Fibroblast of lung (primary cell): Measurements from ENCODE around the gene COL28A1. TPM values are rescaled to one million over a fixed set of nuclear protein-coding genes. Genes with fewer than 3 reads are reported as not detected.

ENCODE experiments used
- DNase-seq, 2 donors: peaks; one replicate each; pipeline versions ENCODE4 v3.0.0 to v3.0.0-alpha.2; 2010; ENCODE audit warnings: low read depth in 2 of 2
- H2AFZ ChIP-seq: 2 replicates; pipeline ENCODE4 v1.5.1; 2012; ENCODE audit warnings: low read length, control low read depth, inconsistent platforms
- H3K27ac ChIP-seq: 2 replicates; pipeline ENCODE4 v1.5.1; 2011; ENCODE audit warnings: low read length, control low read depth; ENCODE audit not compliant: insufficient read depth
- H3K27me3 ChIP-seq: 2 replicates; pipeline ENCODE4 v1.5.1; 2011; ENCODE audit warnings: mild to moderate bottlenecking, low read length; ENCODE audit not compliant: control insufficient read depth, insufficient read depth
- H3K36me3 ChIP-seq: 2 replicates; pipeline ENCODE4 v1.5.1; 2011; ENCODE audit warnings: low read length; ENCODE audit not compliant: control insufficient read depth, insufficient read depth
- H3K4me1 ChIP-seq: 2 replicates; pipeline ENCODE4 v1.5.1; 2011; ENCODE audit warnings: low read length; ENCODE audit not compliant: control insufficient read depth, insufficient read depth; ENCODE audit errors: extremely low read depth
- H3K4me2 ChIP-seq: 2 replicates; pipeline ENCODE4 v1.5.1; 2011; ENCODE audit warnings: low read length, control low read depth; ENCODE audit not compliant: insufficient read depth; ENCODE audit errors: extremely low read depth
- H3K4me3 ChIP-seq, 4 experiments: fragments of 200-600 bp in 1 of 4; sonication (generic) in 1 of 4; replicated peaks in 1 of 4; 2 replicates each; pipeline ENCODE4 v1.5.1; 2011 to 2016; ENCODE audit warnings: low read length in 4 of 4, low read depth in 3 of 4, mild to moderate bottlenecking in 3 of 4, control low read depth in 2 of 4, inconsistent platforms in 1 of 4, mixed read lengths in 1 of 4; ENCODE audit not compliant: insufficient read depth in 1 of 4; ENCODE audit errors: control extremely low read depth in 1 of 4
- H3K79me2 ChIP-seq: 2 replicates; pipeline ENCODE4 v1.5.1; 2012; ENCODE audit warnings: mild to moderate bottlenecking, low read length, inconsistent platforms; ENCODE audit not compliant: control insufficient read depth, insufficient read depth
- H3K9ac ChIP-seq: 2 replicates; pipeline ENCODE4 v1.5.1; 2011; ENCODE audit warnings: mild to moderate bottlenecking, low read length, control low read depth; ENCODE audit not compliant: insufficient read depth
- H3K9me3 ChIP-seq: 2 replicates; pipeline ENCODE4 v1.5.1; 2012; ENCODE audit warnings: low read depth, low read length; ENCODE audit not compliant: control insufficient read depth, insufficient read depth
- H4K20me1 ChIP-seq: 2 replicates; pipeline ENCODE4 v1.5.1; 2011; ENCODE audit warnings: low read length; ENCODE audit not compliant: control insufficient read depth, insufficient read depth; ENCODE audit errors: extremely low read depth
- EZH2 ChIP-seq: IDR thresholded peaks from 2 replicates; pipeline ENCODE4 v1.5.1; 2012; ENCODE audit warnings: low read length, control low read depth, mild to moderate bottlenecking; ENCODE audit errors: missing control alignments
- polyA plus RNA-seq, 2 donors: library from polyadenylated mRNA; depleted of rRNA in 1 of 2; stranded (reverse) in 1 of 2; unstranded in 1 of 2; fragments of >200 nt; gene quantifications; 2 replicates each; pipeline ENCODE4 v1.2.1, GENCODE V29; 2011 to 2012; ENCODE audit warnings: missing spikeins in 1 of 2
- total RNA-seq: library from RNA; depleted of rRNA; stranded (reverse); fragments of >200 nt; gene quantifications from 2 replicates; pipeline ENCODE4 v1.2.1, GENCODE V29; 2014
- TF ChIP-seq, protein P1 (sequence below), 2 donors: IDR thresholded peaks in 1 of 2; conservative IDR thresholded peaks in 1 of 2; 1 replicate in 1 of 2; 2 replicates in 1 of 2; pipeline ENCODE4 v1.5.1; 2011 to 2012; ENCODE audit warnings: low read length in 2 of 2, control low read depth in 1 of 2, inconsistent platforms in 1 of 2, low read depth in 1 of 2, mild to moderate bottlenecking in 1 of 2

COL28A1 gene
- total and polyA plus RNA-seq, 2 donors (not counting 1 experiment from before 2014, with no cell fraction given) = 0.01 to 0.17 TPM

DNA sequence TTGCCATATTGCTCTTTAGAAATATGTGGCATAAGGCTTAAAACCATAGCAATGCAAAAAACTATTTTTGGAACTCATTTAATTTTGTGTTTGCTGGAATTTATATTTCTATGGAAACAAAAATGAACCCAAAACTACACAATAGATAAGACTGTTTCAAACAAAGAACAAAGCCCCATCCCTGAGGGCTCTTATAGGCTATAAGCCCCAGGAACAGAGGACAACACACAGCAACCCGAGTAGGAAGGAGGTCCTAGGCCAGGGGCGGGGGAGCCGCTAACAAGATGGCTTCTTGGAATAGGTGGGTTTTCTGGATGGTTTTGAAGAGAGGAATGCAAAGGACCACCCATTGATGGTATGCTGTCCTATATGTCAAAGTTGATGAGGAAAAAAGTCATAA, 8.6 kb downstream of the COL28A1 start:
- Histone ChIP-seq H3K79me2 (no peaks in the 10 kb centered on the region), H3K4me2 (no peak overlapping the region), H3K4me3 (no peak overlapping the region), H2AFZ (no peak overlapping the region), H3K27me3 (no peaks in the 10 kb centered on the region), H3K27ac (no peak overlapping the region), H3K9me3 (no peaks in the 10 kb centered on the region), H3K36me3 (no peaks in the 10 kb centered on the region), H4K20me1 (no peaks in the 10 kb centered on the region), H3K4me1 (no peaks in the 10 kb centered on the region), H3K9ac (no peak overlapping the region)
- no peak for TF ChIP-seq EZH2
- TF ChIP-seq, protein P1, sequence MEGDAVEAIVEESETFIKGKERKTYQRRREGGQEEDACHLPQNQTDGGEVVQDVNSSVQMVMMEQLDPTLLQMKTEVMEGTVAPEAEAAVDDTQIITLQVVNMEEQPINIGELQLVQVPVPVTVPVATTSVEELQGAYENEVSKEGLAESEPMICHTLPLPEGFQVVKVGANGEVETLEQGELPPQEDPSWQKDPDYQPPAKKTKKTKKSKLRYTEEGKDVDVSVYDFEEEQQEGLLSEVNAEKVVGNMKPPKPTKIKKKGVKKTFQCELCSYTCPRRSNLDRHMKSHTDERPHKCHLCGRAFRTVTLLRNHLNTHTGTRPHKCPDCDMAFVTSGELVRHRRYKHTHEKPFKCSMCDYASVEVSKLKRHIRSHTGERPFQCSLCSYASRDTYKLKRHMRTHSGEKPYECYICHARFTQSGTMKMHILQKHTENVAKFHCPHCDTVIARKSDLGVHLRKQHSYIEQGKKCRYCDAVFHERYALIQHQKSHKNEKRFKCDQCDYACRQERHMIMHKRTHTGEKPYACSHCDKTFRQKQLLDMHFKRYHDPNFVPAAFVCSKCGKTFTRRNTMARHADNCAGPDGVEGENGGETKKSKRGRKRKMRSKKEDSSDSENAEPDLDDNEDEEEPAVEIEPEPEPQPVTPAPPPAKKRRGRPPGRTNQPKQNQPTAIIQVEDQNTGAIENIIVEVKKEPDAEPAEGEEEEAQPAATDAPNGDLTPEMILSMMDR (conservative IDR thresholded peaks at IDR 0.05 in 1 of 2, IDR thresholded peaks at IDR 0.05 in 1 of 2; ENCODE audit: low read depth in 1 of 2, low read length in 2 of 2) = no peak
- DNase-seq = no peak

DNA sequence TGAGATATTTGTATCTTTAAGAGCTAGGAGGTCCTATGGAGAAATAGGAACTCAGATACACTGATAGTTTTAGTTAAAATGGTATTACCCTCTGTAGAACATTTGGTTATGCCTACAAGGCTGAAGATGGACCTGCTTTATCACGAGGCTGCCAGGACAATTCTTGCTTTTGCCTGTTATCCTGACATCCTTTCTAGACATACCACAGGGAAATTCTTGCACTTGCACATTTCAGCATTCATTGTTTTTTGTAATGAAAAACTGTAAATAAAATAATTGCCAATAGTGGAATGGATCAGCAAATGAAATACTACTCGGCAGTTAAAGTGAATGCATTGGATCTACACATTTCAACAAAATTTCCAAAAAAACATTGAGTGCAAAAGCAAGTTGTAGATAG, 9.7 kb downstream of the COL28A1 start:
- no peak for DNase-seq
- no peaks in the 10 kb centered on the region for H3K27me3 ChIP-seq
- H3K79me2 ChIP-seq = no peaks in the 10 kb centered on the region
- TF ChIP-seq EZH2 = no peak
- TF ChIP-seq, protein P1 (conservative IDR thresholded peaks at IDR 0.05 in 1 of 2, IDR thresholded peaks at IDR 0.05 in 1 of 2; ENCODE audit: low read depth in 1 of 2, low read length in 2 of 2) = no peak
- H3K9ac ChIP-seq = no peak overlapping the region
- no peak overlapping the region for H3K4me2 ChIP-seq
- H3K9me3 ChIP-seq = no peaks in the 10 kb centered on the region
- no peaks in the 10 kb centered on the region for H3K36me3 ChIP-seq
- H4K20me1 ChIP-seq = no peaks in the 10 kb centered on the region
- H3K4me1 ChIP-seq = no peaks in the 10 kb centered on the region
- no peak overlapping the region for H2AFZ ChIP-seq
- no peak overlapping the region for H3K4me3 ChIP-seq
- no peak overlapping the region for H3K27ac ChIP-seq

DNA sequence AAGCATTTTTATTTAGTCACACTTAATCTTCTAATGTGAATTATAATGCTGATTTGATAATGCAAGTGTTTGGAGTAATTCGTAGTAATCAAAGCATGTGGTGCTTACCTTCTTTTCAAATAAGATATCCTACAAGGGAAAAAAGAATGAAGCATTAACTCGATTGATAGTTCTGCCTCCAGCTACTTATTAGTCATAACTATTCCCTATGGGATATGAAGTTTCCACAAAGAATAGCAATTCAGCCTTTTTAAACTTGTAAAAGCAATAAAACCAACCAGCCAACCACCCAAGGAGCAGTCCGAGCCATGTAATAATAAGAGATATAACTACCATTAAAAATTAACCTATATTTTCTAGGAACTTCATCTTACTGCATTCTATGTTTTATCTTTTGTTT, 11.6 kb downstream of the COL28A1 start:
- TF ChIP-seq, protein P1 (conservative IDR thresholded peaks at IDR 0.05 in 1 of 2, IDR thresholded peaks at IDR 0.05 in 1 of 2; ENCODE audit: low read depth in 1 of 2, low read length in 2 of 2) = no peak
- no peak for TF ChIP-seq EZH2
- no peak overlapping the region for H3K4me2 ChIP-seq
- H2AFZ ChIP-seq = no peak overlapping the region
- no peaks in the 10 kb centered on the region for H3K9me3 ChIP-seq
- H4K20me1 ChIP-seq = no peaks in the 10 kb centered on the region
- H3K4me3 ChIP-seq = no peak overlapping the region
- no peak for DNase-seq
- H3K27ac ChIP-seq = no peak overlapping the region
- no peaks in the 10 kb centered on the region for H3K27me3 ChIP-seq
- H3K9ac ChIP-seq = no peak overlapping the region
- no peaks in the 10 kb centered on the region for H3K79me2 ChIP-seq
- H3K4me1 ChIP-seq = no peaks in the 10 kb centered on the region
- no peaks in the 10 kb centered on the region for H3K36me3 ChIP-seq
